ENCODE data around the gene SEPTIN11. TPM values are rescaled to one million over a fixed set of nuclear protein-coding genes. Genes with fewer than 3 reads are reported as not detected.

The SEPTIN11 gene
- total RNA-seq, 2 donors from 2014 or later, result 41.9 to 48.3 TPM

- Histone ChIP-seq H3K27me3 (no peaks in the 10 kb centered on the region), H3K4me1 (peaks cover 55% of the 10 kb centered on the region), H3K27ac (peak overlapping the region in 1 of 4 donors; percentile 6), H3K9me3 (no peaks in the 10 kb centered on the region), H3K36me3 (replicated peaks in 1 of 2; ENCODE audit: insufficient read depth in 1 of 2, low read depth in 2 of 2) (no peaks in the 10 kb centered on the region), H3K4me3 (no peak overlapping the region)
- DNase-seq (peak in 3 of 4 donors; percentile 20 to 67 (median 34)), ATAC-seq (peak; percentile 71)
- no peak for TF ChIP-seq POLR2A (IDR thresholded peaks at IDR 0.05)
- no peak for TF ChIP-seq CTCF (IDR thresholded peaks at IDR 0.05)
- intact Hi-C loops (cut with DNase I), result no loop called here
- 57 to 73% methylated on average over 7 of the region's 7 CpGs for WGBS, 2 donors
Measured at GRCh38 chr4:76984788-76985211, 35.2 kb downstream of the SEPTIN11 start.

- Histone ChIP-seq H3K27me3 (no peaks in the 10 kb centered on the region), H3K4me3 (no peak overlapping the region), H3K4me1 (peaks cover 37% of the 10 kb centered on the region), H3K36me3 (replicated peaks in 1 of 2; ENCODE audit: insufficient read depth in 1 of 2, low read depth in 2 of 2) (no peaks in the 10 kb centered on the region), H3K9me3 (no peaks in the 10 kb centered on the region), H3K27ac (peak overlapping the region in 2 of 4 donors; percentile 0 to 9)
- intact Hi-C loops (cut with DNase I), result no loop called here
- TF ChIP-seq CTCF (IDR thresholded peaks at IDR 0.05) (peak in 1 of 7 experiments; percentile 2), POLR2A (IDR thresholded peaks at IDR 0.05) (no peak)
- 46 to 51% methylated on average over 5 of the region's 5 CpGs for WGBS, 2 donors
- DNase-seq (peak; percentile 22 to 56 (median 48)), ATAC-seq (peak; percentile 25)
Measured at GRCh38 chr4:76987153-76987591, 37.6 kb downstream of the SEPTIN11 start.

- H3K27me3 ChIP-seq, result no peaks in the 10 kb centered on the region
- no peaks in the 10 kb centered on the region for H3K36me3 ChIP-seq (replicated peaks in 1 of 2; ENCODE audit: insufficient read depth in 1 of 2, low read depth in 2 of 2)
- H3K27ac ChIP-seq, result peak overlapping the region in 1 of 4 donors; percentile 9
- H3K9me3 ChIP-seq, result no peaks in the 10 kb centered on the region
- peak in 2 of 7 experiments; percentile 13 to 22 for TF ChIP-seq CTCF (IDR thresholded peaks at IDR 0.05)
- no peak for TF ChIP-seq POLR2A (IDR thresholded peaks at IDR 0.05)
- peaks cover 34% of the 10 kb centered on the region for H3K4me1 ChIP-seq
- H3K4me3 ChIP-seq, result no peak overlapping the region
- ATAC-seq, result no peak
- no peak for DNase-seq
- 35% methylated on average over 4 of the region's 4 CpGs for WGBS, 2 donors
- intact Hi-C loops (cut with DNase I), result no loop called here
Measured at GRCh38 chr4:76987685-76988084, 38.1 kb downstream of the SEPTIN11 start.

GRCh38 chr4:76989391-76990061 lies 40.0 kb downstream of the SEPTIN11 start:
- Histone ChIP-seq H3K9me3 (no peaks in the 10 kb centered on the region), H3K4me1 (peaks cover 28% of the 10 kb centered on the region), H3K27me3 (no peaks in the 10 kb centered on the region), H3K27ac (no peak overlapping the region), H3K4me3 (no peak overlapping the region), H3K36me3 (replicated peaks in 1 of 2; ENCODE audit: insufficient read depth in 1 of 2, low read depth in 2 of 2) (no peaks in the 10 kb centered on the region)
- TF ChIP-seq CTCF (IDR thresholded peaks at IDR 0.05) (no peak), POLR2A (IDR thresholded peaks at IDR 0.05) (no peak)
- ATAC-seq (no peak), DNase-seq (no peak)
- intact Hi-C loops (cut with DNase I), result no loop called here
- 76 to 84% methylated on average over 13 of the region's 13 CpGs for WGBS, 2 donors
